Aorta (tissue), 5 donors: Measurements from ENCODE around the gene TMSB15A. TPM values are rescaled to one million over a fixed set of nuclear protein-coding genes. Genes with fewer than 3 reads are reported as not detected.
"Not testable (repeated sequence)": the region's sequence is repeated elsewhere in the genome, so short reads cannot be mapped to it uniquely, and the experiment has no call there.

Experiments used
- ATAC-seq: fragments of 200-7000 bp; cut with Tn5 transposase; one replicate; pipeline ENCODE4 v1.9.1; 2022; ENCODE audit warnings: moderate library complexity; ENCODE audit not compliant: low FRiP score
- DNase-seq, 2 donors: peaks; one replicate each; pipeline ENCODE4 v3.0.0-alpha.2; 2020
- H3K27ac ChIP-seq, 2 donors: one replicate each; pipeline ENCODE4 v1.5.1; 2013; ENCODE audit warnings: low read length in 2 of 2, mild to moderate bottlenecking in 2 of 2, moderate library complexity in 2 of 2, control low read depth in 1 of 2, inconsistent platforms in 1 of 2, low read depth in 1 of 2
- H3K27me3 ChIP-seq, 2 donors: one replicate each; pipeline ENCODE4 v1.6.1; 2013; ENCODE audit warnings: control low read depth in 1 of 2, low read length in 1 of 2, mild to moderate bottlenecking in 1 of 2, moderate library complexity in 1 of 2; ENCODE audit not compliant: insufficient read depth in 2 of 2, control insufficient read depth in 1 of 2
- H3K36me3 ChIP-seq, 2 donors: one replicate each; pipeline ENCODE4 v1.6.1; 2013; ENCODE audit warnings: control low read depth in 1 of 2, low read length in 1 of 2, mild to moderate bottlenecking in 1 of 2; ENCODE audit not compliant: insufficient read depth in 2 of 2, control insufficient read depth in 1 of 2
- H3K4me1 ChIP-seq, 2 donors: one replicate each; pipeline ENCODE4 v1.6.1; 2013; ENCODE audit warnings: low read length in 2 of 2, control low read depth in 1 of 2, mild to moderate bottlenecking in 1 of 2, moderate library complexity in 1 of 2; ENCODE audit not compliant: insufficient read depth in 2 of 2, control insufficient read depth in 1 of 2
- H3K4me3 ChIP-seq, 2 donors: one replicate each; pipeline ENCODE4 v1.5.1; 2013; ENCODE audit warnings: low read length in 2 of 2, control low read depth in 1 of 2, mild to moderate bottlenecking in 1 of 2
- H3K9me3 ChIP-seq: one replicate; pipeline ENCODE4 v1.6.1; 2013; ENCODE audit warnings: mild to moderate bottlenecking, low read length; ENCODE audit not compliant: control insufficient read depth
- WGBS, 2 donors: extraction: QIAGEN DNeasy Blood & Tissue Kit; methylation state at CpG; one replicate each; pipeline ENCODE4 v1.1.7; 2013; 5-methylcytosine and 5-hydroxymethylcytosine counted together
- intact Hi-C, 2 donors: fragments of 100-400 bp; cut with DNase I; formaldehyde crosslinking; loops; one replicate each; pipeline versions ENCODE4 v1.14.2 to v1.15.0; 2022
- long read RNA-seq, 2 donors: library from polyadenylated mRNA; unstranded; transcript quantifications; one replicate each; pipeline ENCODE4 v2.0.0, GENCODE V29; 2020 to 2021
- polyA plus RNA-seq, 2 donors: library from polyadenylated mRNA; stranded (reverse); fragments of 200-250 nt; gene quantifications; one replicate each; pipeline ENCODE4 v1.2.3, GENCODE V29; 2013
- total RNA-seq, 2 donors: library from RNA; stranded (reverse); fragmentation: NEBNext Ultra II Directional; extraction: Animal tissue kit (Norgen Biotek cat#: 25700); gene quantifications; one replicate each; pipeline ENCODE4 v1.2.1, GENCODE V29; 2021
- donor health status: healthy with polysubstance abuse.
- donor health status: Bipolar disorder and iron deficiency.
- donor health status: DM: no; HTN: no; CAD: no.
- donor health status: DM: no; HTN: no; CAD: no.
- donor health status: DM: yes; HTN: yes; CAD: no.

TMSB15A gene
- total RNA-seq: 1 to 10 TPM in 1 of 2 donors, under 1 TPM in 1; 0.55 to 1.2 TPM
- 1 to 10 TPM; 2.4 to 3.8 TPM for polyA plus RNA-seq
- long read RNA-seq, donor 1: 0 reads
- long read RNA-seq, donor 2, partial matches to known transcripts: 0 of 1 reads
- long read RNA-seq, donor 2, other reads (novel, unspliced or antisense): 0 of 1 reads

- H3K36me3 ChIP-seq: no peaks in the 10 kb centered on the region
- H3K27me3 ChIP-seq: no peaks in the 10 kb centered on the region
- no peaks in the 10 kb centered on the region for H3K4me1 ChIP-seq
- H3K9me3 ChIP-seq: no peaks in the 10 kb centered on the region
- H3K27ac ChIP-seq: peak within 1 kb of the TSS in 1 of 2 donors; percentile 52
- ATAC-seq (peak; percentile 86), DNase-seq (peak; percentile 78 to 92)
- intact Hi-C loops: loop anchor here (5.0 to 10.0 kb wide), 3 partner anchors 229 to 449 kb away; partner anchors contain the start of gene BEX5 (in 1 of the 2)
- H3K4me3 ChIP-seq: peak within 1 kb of the TSS in 1 of 2 donors; percentile 26
- 1 to 30% methylated on average over 57 to 62 of the region's 62 CpGs for WGBS, 2 donors
Measured at GRCh38 chrX:102515975-102516941, at the start of gene TMSB15A. TSS of gene TMSB15A (minus strand) at chrX:102516739.

DNA sequence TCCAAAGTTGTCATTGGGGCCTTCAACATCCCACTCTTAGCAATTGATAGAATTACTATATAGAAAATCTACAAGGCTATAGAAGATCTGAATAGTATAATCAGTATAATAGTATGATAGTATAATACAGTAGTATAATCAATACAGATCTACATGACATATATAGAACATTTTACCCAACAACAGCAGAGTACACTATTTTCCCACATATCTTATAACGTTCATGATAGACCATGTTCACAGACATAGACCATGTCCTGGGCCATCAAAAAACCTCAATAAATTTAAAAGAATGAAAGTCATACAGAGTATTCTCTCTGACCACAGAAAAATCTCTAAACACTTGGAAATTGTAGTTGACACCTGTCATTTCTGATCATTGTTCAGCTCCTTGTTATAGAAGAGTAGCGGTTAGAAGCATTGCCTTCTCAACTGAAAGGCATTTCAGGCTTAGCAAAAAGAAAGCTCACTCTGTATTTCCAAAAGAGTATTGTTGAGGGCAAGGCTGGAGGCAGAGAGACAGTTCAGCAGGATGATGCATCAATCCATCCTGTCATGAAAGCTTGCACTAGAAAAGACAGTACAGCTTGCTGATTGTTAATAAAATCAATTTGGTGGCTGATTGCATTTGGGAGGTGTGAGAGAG lies 44.0 kb upstream of the TMSB15A start:
- Histone ChIP-seq H3K4me3 (no peak overlapping the region), H3K36me3 (no peaks in the 10 kb centered on the region), H3K27me3 (no peaks in the 10 kb centered on the region), H3K4me1 (no peaks in the 10 kb centered on the region), H3K27ac (no peak overlapping the region), H3K9me3 (no peaks in the 10 kb centered on the region)
- DNase-seq (no peak), ATAC-seq (no peak)
- WGBS, 2 donors: 74 to 84% methylated on average over 2 of the region's 2 CpGs
- intact Hi-C loops: no loop called here

- no peak for DNase-seq
- H3K9me3 ChIP-seq: no peaks in the 10 kb centered on the region
- no peak for ATAC-seq
- H3K27ac ChIP-seq: no peak overlapping the region
- no peaks in the 10 kb centered on the region for H3K36me3 ChIP-seq
- H3K27me3 ChIP-seq: no peaks in the 10 kb centered on the region
- no peaks in the 10 kb centered on the region for H3K4me1 ChIP-seq
- WGBS, 2 donors: 77 to 90% methylated on average over 2 of the region's 2 CpGs
- intact Hi-C loops: no loop called here
- H3K4me3 ChIP-seq: no peak overlapping the region
Measured at GRCh38 chrX:102558607-102559006, 42.1 kb upstream of the TMSB15A start.

DNA sequence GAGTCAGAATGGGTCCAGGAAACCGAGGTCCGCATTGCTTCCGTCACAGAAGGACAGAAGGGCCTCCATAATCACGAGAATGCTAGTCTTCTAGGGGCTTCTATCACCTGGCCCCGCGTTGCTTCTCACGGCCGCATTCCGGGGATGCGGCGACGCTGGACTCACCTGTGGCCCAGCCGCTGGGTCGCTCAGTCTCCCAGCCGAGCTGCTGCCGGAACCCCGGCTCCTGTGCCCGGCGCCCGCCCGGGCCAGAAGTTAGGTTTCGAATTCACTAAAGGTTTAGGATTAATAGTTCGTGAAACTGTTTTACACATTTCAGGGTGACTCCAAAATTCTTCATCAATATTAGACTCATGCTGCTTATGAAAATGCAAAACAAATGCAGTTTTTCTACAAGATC lies 31.7 kb upstream of the TMSB15A start:
- H3K9me3 ChIP-seq: no peaks in the 10 kb centered on the region
- no peak for ATAC-seq
- no peak for DNase-seq
- no peak overlapping the region for H3K4me3 ChIP-seq
- H3K36me3 ChIP-seq: no peaks in the 10 kb centered on the region
- 85 to 93% methylated on average over 23 of the region's 23 CpGs for WGBS, 2 donors
- H3K4me1 ChIP-seq: no peaks in the 10 kb centered on the region
- no peak overlapping the region for H3K27ac ChIP-seq
- intact Hi-C loops: no loop called here
- no peaks in the 10 kb centered on the region for H3K27me3 ChIP-seq

DNA sequence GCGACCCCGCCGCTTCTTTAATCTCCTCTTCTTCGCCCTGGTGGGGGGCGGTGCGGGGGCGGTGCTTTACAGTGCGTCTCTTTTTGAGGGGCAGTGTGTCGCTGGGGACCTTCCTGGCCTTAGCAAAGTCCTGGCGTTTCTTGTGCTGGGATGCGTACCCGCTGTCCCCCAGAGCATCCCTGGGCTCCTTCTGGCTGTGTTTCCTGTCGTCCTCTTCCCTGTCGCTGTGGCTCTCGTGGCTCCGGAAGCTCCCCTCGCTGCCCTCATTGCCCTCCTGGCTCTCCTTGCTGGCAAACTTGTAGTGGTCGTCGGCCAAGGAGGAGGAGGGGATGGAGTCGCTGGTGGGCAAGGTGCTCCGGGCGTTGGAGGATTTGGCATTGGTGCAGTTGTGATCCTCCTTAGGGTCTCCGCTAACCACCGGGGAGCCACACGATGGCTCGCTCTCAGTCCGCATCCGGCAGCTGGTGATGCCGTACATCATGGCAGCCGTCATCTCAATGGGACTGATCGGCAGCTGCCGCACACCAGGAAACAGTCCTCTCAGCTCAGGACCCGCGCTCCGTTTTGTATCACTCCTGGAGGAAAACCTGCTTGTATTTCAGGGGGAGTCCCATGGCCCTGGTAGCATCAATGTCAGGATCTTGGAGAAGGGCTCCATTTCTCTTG lies 30.4 kb upstream of the TMSB15A start:
- intact Hi-C loops: no loop called here
- 20 to 35% methylated on average over 35 of the region's 35 CpGs for WGBS, 2 donors

GRCh38 chrX:102546175-102546574 lies 29.6 kb upstream of the TMSB15A start:
- intact Hi-C loops, H3K27me3 ChIP-seq: not testable (repeated sequence)

More for the DNA sequence above, 30.4 kb upstream of the TMSB15A start:
- no peaks in the 10 kb centered on the region for H3K27me3 ChIP-seq
- no peak overlapping the region for H3K4me3 ChIP-seq
- H3K9me3 ChIP-seq: no peaks in the 10 kb centered on the region
- peak; percentile 22 for ATAC-seq
- H3K27ac ChIP-seq: no peak overlapping the region
- H3K4me1 ChIP-seq: no peaks in the 10 kb centered on the region
- DNase-seq: no peak
- H3K36me3 ChIP-seq: no peaks in the 10 kb centered on the region

DNA sequence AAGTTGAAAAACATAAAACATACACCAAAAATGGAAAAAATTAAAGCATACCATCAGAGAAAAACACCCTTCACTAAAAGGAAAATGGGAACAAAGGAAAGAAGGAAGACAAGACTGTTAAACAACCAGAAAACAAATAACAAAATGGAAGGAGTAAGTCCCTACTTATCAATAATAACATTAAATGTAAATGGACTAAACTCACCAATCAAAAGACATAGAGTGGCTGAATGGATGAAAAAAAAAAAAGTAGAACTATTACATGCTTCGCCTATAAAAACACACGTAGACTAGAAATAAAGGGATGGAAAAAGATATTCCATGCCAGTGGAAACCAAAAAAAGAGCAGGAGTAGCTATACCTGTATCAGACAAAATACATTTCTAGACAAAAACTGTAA lies 19.4 kb upstream of the TMSB15A start:
- intact Hi-C loops: no loop called here
- no peaks in the 10 kb centered on the region for H3K4me1 ChIP-seq
- no peaks in the 10 kb centered on the region for H3K36me3 ChIP-seq
- DNase-seq (no peak), ATAC-seq (no peak)
- no peaks in the 10 kb centered on the region for H3K9me3 ChIP-seq
- WGBS, 2 donors: 55 to 91% methylated on average over 2 of the region's 2 CpGs
- H3K4me3 ChIP-seq: no peak overlapping the region
- no peak overlapping the region for H3K27ac ChIP-seq
- no peaks in the 10 kb centered on the region for H3K27me3 ChIP-seq

More at GRCh38 chrX:102546175-102546574, 29.6 kb upstream of the TMSB15A start:
- DNase-seq, H3K4me3 ChIP-seq, H3K36me3 ChIP-seq, ATAC-seq, H3K9me3 ChIP-seq, H3K27ac ChIP-seq, H3K4me1 ChIP-seq: not testable (repeated sequence)
- WGBS, 2 donors: 75 to 92% methylated on average over 5 of the region's 5 CpGs

- no peak for ATAC-seq
- no peaks in the 10 kb centered on the region for H3K27me3 ChIP-seq
- DNase-seq: no peak
- H3K4me3 ChIP-seq: no peak overlapping the region
- intact Hi-C loops: loop anchor here (5.0 to 10.0 kb wide), 3 partner anchors 227 to 450 kb away; partner anchors contain the start of gene BEX5 (in 1 of the 2)
- no peak overlapping the region for H3K27ac ChIP-seq
- no peaks in the 10 kb centered on the region for H3K36me3 ChIP-seq
- 30 to 43% methylated on average over 7 of the region's 7 CpGs for WGBS, 2 donors
- no peaks in the 10 kb centered on the region for H3K9me3 ChIP-seq
- H3K4me1 ChIP-seq: no peaks in the 10 kb centered on the region
Measured at GRCh38 chrX:102517326-102517725, 787 bp upstream of the TMSB15A start.
